HEK293T (cell line): ENCODE measurements around the gene WNT9B.
"Not testable (repeated sequence)": the region's sequence is repeated elsewhere in the genome, so short reads cannot be mapped to it uniquely, and the experiment has no call there.

Experiments used
- CTCF ChIA-PET: fragments of 350-600 bp; formaldehyde crosslinking; extraction: SDS; loops from one replicate; lab custom pipeline; 2021; ENCODE audit warnings: antibody characterized with exemption, inconsistent platforms; lab: Yijun Ruan, JAX
- POLR2A ChIA-PET: fragments of 350-600 bp; formaldehyde crosslinking; extraction: SDS; loops from one replicate; lab custom pipeline; 2020; ENCODE audit warnings: antibody characterized with exemption, inconsistent platforms; lab: Yijun Ruan, JAX
- DNase-seq: peaks from one replicate; pipeline ENCODE4 v3.0.0; 2012; ENCODE audit warnings: mixed read lengths; ENCODE audit errors: extremely low spot score
- ARNT ChIP-seq: fragments of 450-650 bp; IDR thresholded peaks from 2 replicates; pipeline ENCODE4 v1.6.1; 2017; ENCODE audit warnings: mild to moderate bottlenecking
- BHLHE40 ChIP-seq: fragments of 450-650 bp; IDR thresholded peaks from 2 replicates; pipeline ENCODE4 v1.6.1; 2016; ENCODE audit warnings: mild to moderate bottlenecking, moderate library complexity, borderline replicate concordance
- CTBP1 ChIP-seq: fragments of 450-650 bp; IDR thresholded peaks from 2 replicates; pipeline ENCODE4 v1.6.1; 2016; ENCODE audit warnings: borderline replicate concordance
- ELF4 ChIP-seq: fragments of 450-650 bp; IDR thresholded peaks from 2 replicates; pipeline ENCODE4 v1.6.1; 2017; ENCODE audit warnings: antibody characterized with exemption
- FOXA1 ChIP-seq: fragments of 450-650 bp; IDR thresholded peaks from 2 replicates; pipeline ENCODE4 v1.6.1; 2016; ENCODE audit warnings: mild to moderate bottlenecking
- FOXK2 ChIP-seq: fragments of 450-650 bp; IDR thresholded peaks from 2 replicates; pipeline ENCODE4 v1.6.1; 2016; ENCODE audit warnings: mild to moderate bottlenecking
- FOXM1 ChIP-seq: fragments of 450-650 bp; IDR thresholded peaks from 2 replicates; pipeline ENCODE4 v1.6.1; 2017; ENCODE audit warnings: mild to moderate bottlenecking, borderline replicate concordance
- HDGF ChIP-seq: fragments of 450-650 bp; IDR thresholded peaks from 2 replicates; pipeline ENCODE4 v1.6.1; 2017; ENCODE audit warnings: antibody characterized with exemption, borderline replicate concordance
- L3MBTL2 ChIP-seq: fragments of 450-650 bp; conservative IDR thresholded peaks from 2 replicates; pipeline ENCODE4 v1.6.1; 2016; ENCODE audit warnings: mild to moderate bottlenecking
- LEF1 ChIP-seq: fragments of 450-650 bp; IDR thresholded peaks from 2 replicates; pipeline ENCODE4 v1.6.1; 2017; ENCODE audit warnings: mild to moderate bottlenecking, borderline replicate concordance
- NFRKB ChIP-seq: fragments of 450-650 bp; IDR thresholded peaks from 2 replicates; pipeline ENCODE4 v1.6.1; 2016; ENCODE audit warnings: mild to moderate bottlenecking, moderate library complexity
- SP1 ChIP-seq: fragments of 450-650 bp; IDR thresholded peaks from 2 replicates; pipeline ENCODE4 v1.6.1; 2017
- SUZ12 ChIP-seq: fragments of 450-650 bp; IDR thresholded peaks from 2 replicates; pipeline ENCODE4 v1.6.1; 2016; ENCODE audit warnings: mild to moderate bottlenecking
- TARDBP ChIP-seq: fragments of 450-650 bp; IDR thresholded peaks from 2 replicates; pipeline ENCODE4 v1.6.1; 2016
- ZNF384 ChIP-seq: fragments of 450-650 bp; IDR thresholded peaks from 2 replicates; pipeline ENCODE4 v1.6.1; 2016
- TF ChIP-seq, protein P1 (sequence below): fragments of 450-650 bp; IDR thresholded peaks from 2 replicates; pipeline ENCODE4 v1.6.1; 2016

The WNT9B gene

DNA sequence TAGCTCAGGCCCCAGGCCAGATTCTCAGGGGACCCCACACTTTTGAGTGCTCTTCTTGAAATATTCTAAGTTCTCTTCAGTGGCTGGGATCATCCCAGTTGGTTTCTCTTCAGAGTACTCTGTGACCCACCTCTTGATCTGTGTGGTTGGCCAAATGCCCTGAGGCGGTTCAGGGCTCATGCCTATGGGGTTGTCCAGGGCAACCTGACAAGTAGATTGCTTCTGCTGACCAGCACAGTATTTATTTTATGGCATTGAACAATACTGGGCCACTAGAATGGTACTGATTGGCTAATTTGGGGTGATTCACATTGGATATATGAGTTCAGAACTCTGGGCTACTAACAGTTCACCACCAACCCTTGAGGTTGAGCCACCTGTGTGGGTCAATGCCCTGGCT is 64.2 kb downstream of the WNT9B start:
- no peak for TF ChIP-seq L3MBTL2
- no peak for TF ChIP-seq NFRKB
- TF ChIP-seq ELF4 = no peak
- TF ChIP-seq FOXM1 = no peak
- no peak for TF ChIP-seq SP1
- no peak for TF ChIP-seq FOXK2
- no peak for TF ChIP-seq ARNT
- no peak for TF ChIP-seq BHLHE40
- TF ChIP-seq SUZ12 = no peak
- no peak for TF ChIP-seq CTBP1
- TF ChIP-seq LEF1 = no peak
- no peak for TF ChIP-seq FOXA1
- TF ChIP-seq HDGF = no peak
- TF ChIP-seq TARDBP = no peak
- TF ChIP-seq, protein P1, sequence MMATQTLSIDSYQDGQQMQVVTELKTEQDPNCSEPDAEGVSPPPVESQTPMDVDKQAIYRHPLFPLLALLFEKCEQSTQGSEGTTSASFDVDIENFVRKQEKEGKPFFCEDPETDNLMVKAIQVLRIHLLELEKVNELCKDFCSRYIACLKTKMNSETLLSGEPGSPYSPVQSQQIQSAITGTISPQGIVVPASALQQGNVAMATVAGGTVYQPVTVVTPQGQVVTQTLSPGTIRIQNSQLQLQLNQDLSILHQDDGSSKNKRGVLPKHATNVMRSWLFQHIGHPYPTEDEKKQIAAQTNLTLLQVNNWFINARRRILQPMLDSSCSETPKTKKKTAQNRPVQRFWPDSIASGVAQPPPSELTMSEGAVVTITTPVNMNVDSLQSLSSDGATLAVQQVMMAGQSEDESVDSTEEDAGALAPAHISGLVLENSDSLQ = no peak
- no peak for TF ChIP-seq ZNF384
- DNase-seq = no peak
- ChIA-PET CTCF (no interaction called here), POLR2A (no interaction called here)

DNA sequence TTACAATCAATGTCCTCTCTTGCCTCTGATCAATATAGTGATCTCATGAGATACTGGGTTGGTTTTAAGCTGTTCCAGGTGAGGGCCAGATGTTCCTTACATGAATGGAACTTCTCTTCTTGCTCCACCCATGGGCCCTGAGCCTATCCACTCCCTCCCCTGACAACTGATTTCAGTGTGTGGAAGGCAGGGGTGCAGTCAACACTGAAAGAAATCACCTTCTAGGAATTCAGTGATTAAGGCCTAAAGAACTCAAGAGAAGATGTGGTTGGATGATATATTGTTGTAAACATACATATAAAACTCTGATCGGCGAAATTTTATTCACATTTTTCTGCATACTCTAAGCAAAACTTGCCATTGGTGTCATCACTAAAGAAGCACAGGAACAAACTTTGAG is 64.8 kb downstream of the WNT9B start:
- TF ChIP-seq HDGF (no peak), L3MBTL2 (no peak), NFRKB (no peak), FOXM1 (no peak), ELF4 (no peak), SP1 (no peak), CTBP1 (no peak)
- POLR2A ChIA-PET = no interaction called here
- CTCF ChIA-PET = no interaction called here
- no peak for DNase-seq

DNA sequence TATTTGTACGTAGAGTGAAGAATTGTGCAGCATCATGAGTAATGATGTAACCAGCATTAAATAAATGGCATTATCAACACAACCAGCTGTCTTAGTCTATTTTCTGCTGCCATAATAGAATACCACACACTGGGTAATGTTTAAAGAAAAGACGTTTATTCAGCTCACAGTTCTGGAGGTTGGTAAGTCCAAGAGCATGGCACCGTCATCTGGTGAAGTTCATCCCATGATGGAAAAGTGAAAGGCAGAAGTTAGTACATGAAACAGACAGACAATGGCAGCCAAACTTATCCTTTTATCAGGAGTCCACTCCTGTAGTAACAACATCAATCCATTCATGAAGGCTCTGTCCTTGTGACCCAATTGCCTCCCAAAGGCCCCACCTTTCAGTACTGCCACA is 65.2 kb downstream of the WNT9B start:
- CTCF ChIA-PET = no interaction called here
- DNase-seq = no peak
- POLR2A ChIA-PET = no interaction called here
- TF ChIP-seq FOXK2 (no peak), SP1 (no peak), TARDBP (no peak), ARNT (no peak), FOXM1 (no peak), SUZ12 (no peak), CTBP1 (no peak), L3MBTL2 (no peak), LEF1 (no peak), BHLHE40 (no peak), HDGF (no peak)

DNA sequence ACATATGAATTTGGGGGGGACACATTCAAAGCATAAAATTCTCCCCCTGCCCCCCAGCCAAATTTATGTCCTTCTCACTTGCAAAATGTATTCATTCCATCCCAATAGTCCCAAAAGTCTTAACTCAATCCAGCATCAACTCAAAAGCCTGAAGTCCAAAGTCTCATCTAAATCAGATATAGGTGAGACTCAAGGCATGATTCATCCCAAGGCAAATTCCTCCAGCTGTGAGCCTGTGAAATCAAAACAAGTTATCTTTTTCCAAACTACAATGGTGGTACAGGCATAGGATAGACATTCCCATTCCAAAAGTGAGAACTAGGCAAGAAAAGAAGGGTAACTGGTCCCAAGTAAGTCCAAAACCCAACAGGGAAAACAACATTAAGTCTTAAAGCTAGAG is 65.7 kb downstream of the WNT9B start:
- POLR2A ChIA-PET = no interaction called here
- no peak for DNase-seq
- no peak for TF ChIP-seq SP1
- TF ChIP-seq NFRKB = no peak
- TF ChIP-seq ELF4 = no peak
- no peak for TF ChIP-seq ZNF384
- TF ChIP-seq CTBP1 = no peak
- TF ChIP-seq TARDBP = no peak
- no peak for TF ChIP-seq BHLHE40
- TF ChIP-seq ARNT = no peak
- no peak for TF ChIP-seq SUZ12
- TF ChIP-seq FOXM1 = no peak
- TF ChIP-seq, protein P1 = no peak
- no peak for TF ChIP-seq L3MBTL2
- TF ChIP-seq HDGF = no peak
- no peak for TF ChIP-seq FOXK2
- TF ChIP-seq FOXA1 = no peak
- no peak for TF ChIP-seq LEF1
- CTCF ChIA-PET = no interaction called here

DNA sequence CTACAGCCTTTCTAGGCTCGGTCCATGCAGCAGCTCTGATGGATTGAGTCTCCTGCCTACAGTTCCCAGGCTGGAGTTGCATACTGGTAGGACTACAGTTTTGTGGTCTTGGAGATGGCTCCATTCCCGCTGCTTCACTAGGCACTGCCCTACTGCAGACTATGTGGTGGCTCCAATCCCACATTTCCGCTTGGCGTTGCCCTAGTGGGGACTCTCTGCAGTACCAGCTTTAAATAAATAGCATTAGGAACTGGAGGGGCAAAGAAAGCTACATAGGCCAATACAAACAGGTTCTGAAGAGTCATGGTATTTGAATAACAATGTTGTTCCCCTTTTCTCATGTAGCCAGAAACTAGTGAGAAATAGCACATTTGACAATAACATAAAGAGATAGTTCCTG is 66.1 kb downstream of the WNT9B start:
- no peak for TF ChIP-seq SP1
- no peak for TF ChIP-seq ZNF384
- TF ChIP-seq HDGF = no peak
- no peak for DNase-seq
- ChIA-PET POLR2A (no interaction called here), CTCF (no interaction called here)

DNA sequence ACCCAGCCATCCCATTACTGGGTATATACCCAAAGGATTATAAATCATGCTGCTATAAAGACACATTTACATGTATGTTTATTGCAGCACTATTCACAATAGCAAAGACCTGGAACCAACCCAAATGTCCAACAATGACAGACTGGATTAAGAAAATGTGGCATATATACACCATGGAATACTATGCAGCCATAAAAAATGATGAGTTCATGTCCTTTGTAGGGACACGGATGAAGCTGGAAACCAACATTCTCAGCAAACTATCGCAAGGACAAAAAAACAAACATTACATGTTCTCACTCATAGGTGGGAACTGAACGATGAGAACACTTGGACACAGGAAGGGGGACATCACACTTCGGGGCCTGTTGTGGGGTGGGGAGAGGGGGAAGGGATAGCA is 70.6 kb downstream of the WNT9B start:
- DNase-seq, CTCF ChIA-PET, POLR2A ChIA-PET: not testable (repeated sequence)

DNA sequence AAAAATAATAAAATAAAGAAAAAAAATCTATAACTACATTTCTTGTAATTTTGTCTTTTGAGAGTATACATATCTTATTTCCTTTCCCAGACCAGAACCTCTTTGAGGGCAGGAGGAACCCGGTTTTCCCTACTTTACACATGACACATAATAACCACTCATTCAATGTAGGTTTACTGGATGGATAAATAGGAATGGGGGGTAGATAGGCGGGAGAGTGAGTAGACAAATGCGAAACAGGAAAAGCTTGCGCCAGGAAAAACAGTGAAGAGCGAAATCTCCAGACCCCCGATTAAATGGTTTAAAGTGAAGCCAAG is 71.1 kb downstream of the WNT9B start:
- no peak for DNase-seq
- ChIA-PET POLR2A (no interaction called here), CTCF (no interaction called here)
- TF ChIP-seq ELF4 (no peak), SP1 (no peak), L3MBTL2 (no peak), LEF1 (no peak), FOXM1 (no peak), TARDBP (no peak), ZNF384 (no peak), FOXK2 (no peak), NFRKB (no peak), HDGF (no peak), FOXA1 (no peak), CTBP1 (no peak), ARNT (no peak), SUZ12 (no peak), BHLHE40 (no peak)
- TF ChIP-seq, protein P1 = no peak
